ENCODE results near the gene ANO10.
"Not testable (repeated sequence)": the region's sequence is repeated elsewhere in the genome, so short reads cannot be mapped to it uniquely, and the experiment has no call there.

Gene ANO10

GRCh38 chr3:43565661-43566341, 56.0 kb downstream of the ANO10 start:
- DNase-seq, result not testable (repeated sequence)

- no peak for DNase-seq
Observed at GRCh38 chr3:43559961-43560360, 61.9 kb downstream of the ANO10 start.

- DNase-seq, result no peak
Observed at GRCh38 chr3:43558171-43558570, 63.6 kb downstream of the ANO10 start.

GRCh38 chr3:43549626-43550290, 72.1 kb downstream of the ANO10 start:
- no peak for DNase-seq

- peak; percentile 37 for DNase-seq
Observed at GRCh38 chr3:43544277-43544676, 77.5 kb downstream of the ANO10 start.

GRCh38 chr3:43542328-43543043, 79.3 kb downstream of the ANO10 start:
- DNase-seq, result no peak

- DNase-seq, result no peak
Observed at GRCh38 chr3:43540624-43541023, 81.2 kb downstream of the ANO10 start.

GRCh38 chr3:43539321-43539720, 82.5 kb downstream of the ANO10 start:
- DNase-seq, result no peak

- DNase-seq, result no peak
Observed at GRCh38 chr3:43537225-43537624, 84.6 kb downstream of the ANO10 start.

GRCh38 chr3:43534675-43535074, 87.1 kb downstream of the ANO10 start:
- DNase-seq, result no peak

- DNase-seq, result no peak
Observed at GRCh38 chr3:43533009-43533408, 88.8 kb downstream of the ANO10 start.

- no peak for DNase-seq
Observed at GRCh38 chr3:43531835-43532234, 90.0 kb downstream of the ANO10 start.

- DNase-seq, result no peak
Observed at GRCh38 chr3:43528498-43529099, 93.2 kb downstream of the ANO10 start.

- no peak for DNase-seq
Observed at GRCh38 chr3:43526956-43527355, 94.9 kb downstream of the ANO10 start.

GRCh38 chr3:43525941-43526607, 95.7 kb downstream of the ANO10 start:
- no peak for DNase-seq

- DNase-seq, result no peak
Observed at GRCh38 chr3:43525386-43525785, 96.4 kb downstream of the ANO10 start.

GRCh38 chr3:43523454-43524053, 98.3 kb downstream of the ANO10 start:
- DNase-seq, result no peak

GRCh38 chr3:43522727-43523362, 99.0 kb downstream of the ANO10 start:
- DNase-seq, result no peak

GRCh38 chr3:43521941-43522340, 99.9 kb downstream of the ANO10 start:
- DNase-seq, result no peak

GRCh38 chr3:43518515-43518914, 103.3 kb downstream of the ANO10 start:
- not testable (repeated sequence) for DNase-seq

GRCh38 chr3:43515970-43516635, 105.7 kb downstream of the ANO10 start:
- no peak for DNase-seq
